GM18519 (cell line): ENCODE data around the gene PKP4.

Source experiments
- ATAC-seq: cut with Tn5 transposase; IDR thresholded peaks from one replicate; pipeline ENCODE4 v1.9.1; 2021; ENCODE audit warnings: mild to moderate bottlenecking, moderate library complexity; ENCODE audit not compliant: unreplicated experiment, low FRiP score

PKP4 gene

DNA sequence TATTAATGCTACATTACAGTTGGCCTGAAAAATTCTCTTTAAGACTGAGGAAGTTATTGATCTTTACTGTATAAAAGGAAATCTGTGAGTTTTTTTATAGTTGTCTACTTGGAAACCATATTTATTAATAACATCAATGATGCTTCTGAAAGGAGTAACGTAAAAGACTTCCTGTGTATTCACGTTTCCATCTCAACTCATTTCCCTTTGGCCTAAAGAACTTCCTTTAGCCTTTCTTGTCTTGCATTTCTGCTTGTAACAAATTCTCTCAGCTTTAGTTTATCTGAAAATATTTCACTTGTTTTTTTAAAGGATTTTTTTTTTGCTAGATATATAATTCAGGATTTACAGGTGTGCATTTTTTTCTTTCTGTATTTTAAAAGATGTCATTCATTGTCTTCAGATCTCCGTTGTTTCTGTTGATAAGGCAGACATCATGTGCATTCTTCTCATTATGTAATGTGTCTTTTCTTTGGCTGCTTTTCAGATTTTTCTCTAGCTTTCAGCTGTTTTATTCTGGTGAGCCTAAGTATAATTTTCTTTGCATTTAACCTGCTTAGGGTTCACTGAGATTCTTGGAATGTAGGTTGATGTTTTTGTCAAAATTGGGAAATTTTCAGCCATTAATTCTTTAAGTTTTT, 179.3 kb downstream of the PKP4 start:
- no peak for ATAC-seq

DNA sequence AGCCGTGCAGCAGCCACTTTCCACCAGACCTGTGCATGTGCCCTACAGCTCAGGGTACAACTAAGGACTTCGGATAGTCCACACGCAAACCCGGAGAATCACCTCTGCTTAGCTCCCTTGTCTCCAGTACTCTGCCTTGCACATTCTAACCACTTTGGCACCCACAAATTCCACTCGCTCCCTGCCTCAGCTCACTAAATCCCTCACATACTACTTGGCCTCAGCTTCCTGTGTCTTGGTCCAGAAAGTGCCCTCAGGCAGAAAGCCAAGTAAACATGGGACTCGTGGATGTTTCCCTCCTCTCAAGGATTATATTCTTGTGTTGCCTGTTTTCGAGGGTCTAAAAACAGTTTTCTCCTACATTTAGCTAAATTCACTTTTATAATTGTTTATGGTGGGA, 180.6 kb downstream of the PKP4 start:
- no peak for ATAC-seq

DNA sequence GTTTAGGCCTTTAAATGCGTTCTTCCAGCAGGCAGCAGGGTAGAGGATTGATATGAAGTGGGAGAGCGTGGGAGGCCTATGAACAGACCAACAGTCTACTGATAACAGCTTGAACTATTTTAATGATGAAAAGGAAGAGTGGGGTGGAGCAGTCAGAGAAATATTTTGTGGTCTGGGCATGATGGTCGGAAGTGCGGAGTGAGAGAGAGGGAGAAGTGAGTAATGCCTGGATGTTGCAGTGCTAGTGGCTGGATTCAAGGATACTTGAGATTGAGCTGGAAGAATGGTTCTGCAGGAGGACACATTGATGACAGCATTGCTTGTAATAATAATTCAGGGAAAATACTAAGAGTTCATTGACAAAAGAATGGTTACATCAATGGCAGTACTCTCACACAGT, 187.4 kb downstream of the PKP4 start:
- no peak for ATAC-seq

DNA sequence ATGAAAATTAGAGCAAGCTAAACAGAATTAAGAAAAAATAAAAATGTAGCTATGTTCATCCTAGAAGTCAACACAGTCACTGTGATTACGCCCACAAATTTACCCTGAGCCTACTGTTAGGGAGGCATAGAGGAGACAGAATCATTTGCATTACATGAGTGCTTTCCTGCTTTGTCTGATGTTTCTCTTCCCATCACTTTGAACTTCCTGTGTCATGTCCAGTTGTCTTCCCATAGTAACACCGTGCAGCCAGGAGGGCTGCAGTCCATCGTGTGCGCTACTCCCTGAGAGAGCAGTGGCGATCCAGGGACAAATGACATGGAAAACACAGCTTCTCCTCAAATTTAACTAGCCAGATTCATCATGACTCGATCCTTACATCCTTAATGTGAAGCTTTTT, 188.5 kb downstream of the PKP4 start:
- ATAC-seq, result no peak

DNA sequence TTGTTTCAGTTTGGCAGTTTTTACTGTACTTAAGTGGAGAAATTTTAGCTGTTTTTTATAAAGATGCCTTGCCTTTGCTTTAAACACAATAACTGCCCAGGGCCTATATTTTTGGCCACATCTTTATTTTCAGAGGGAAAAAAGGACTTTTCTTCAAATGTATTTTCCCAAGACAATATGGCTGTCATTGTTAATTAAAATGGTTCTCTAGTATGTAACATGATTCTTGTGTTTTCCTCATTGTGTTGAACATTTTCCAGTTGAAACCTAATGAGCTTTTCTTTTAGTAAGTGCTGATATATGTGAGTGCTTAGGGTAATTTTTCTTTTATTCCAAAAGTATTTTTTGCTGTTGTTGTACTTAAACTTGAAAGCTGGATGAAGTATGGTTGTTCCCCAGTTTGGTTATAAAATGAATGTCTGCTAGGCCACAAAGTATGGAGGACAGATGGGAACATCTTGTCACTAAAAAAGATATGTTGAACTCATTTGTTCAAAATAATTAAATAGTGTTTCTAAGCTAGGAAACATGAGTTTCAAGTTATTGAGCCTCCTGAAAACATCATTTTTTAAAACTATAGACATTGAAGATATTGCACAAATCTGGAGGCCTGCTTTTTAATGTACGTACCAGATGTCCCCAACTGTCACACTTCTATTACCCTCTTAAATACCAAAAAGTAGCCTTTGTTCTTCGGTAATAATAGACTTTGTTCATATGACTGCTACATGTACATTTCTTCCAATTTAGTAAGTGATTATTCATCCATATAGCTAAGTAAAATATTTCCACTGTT, 190.9 kb downstream of the PKP4 start:
- ATAC-seq, result no peak

DNA sequence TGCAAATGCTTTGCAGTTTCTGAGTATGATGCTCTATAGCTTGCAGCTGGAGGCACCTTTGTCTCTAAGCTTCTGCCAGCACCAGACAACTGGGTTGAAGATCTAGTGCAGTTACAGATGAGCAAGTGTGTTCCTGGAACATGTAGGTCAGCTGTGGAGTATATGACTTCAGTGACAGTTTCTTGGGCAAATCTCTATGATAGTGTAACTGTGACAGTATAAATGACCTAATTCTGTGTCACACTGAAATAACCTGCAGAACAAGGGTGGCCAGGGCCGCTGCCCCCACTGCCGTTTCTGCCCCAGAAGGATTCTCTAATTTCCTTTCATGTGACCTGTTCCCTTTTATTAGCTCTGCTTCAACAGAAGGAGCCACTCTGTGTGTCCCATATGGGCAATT, 193.1 kb downstream of the PKP4 start:
- ATAC-seq, result no peak

DNA sequence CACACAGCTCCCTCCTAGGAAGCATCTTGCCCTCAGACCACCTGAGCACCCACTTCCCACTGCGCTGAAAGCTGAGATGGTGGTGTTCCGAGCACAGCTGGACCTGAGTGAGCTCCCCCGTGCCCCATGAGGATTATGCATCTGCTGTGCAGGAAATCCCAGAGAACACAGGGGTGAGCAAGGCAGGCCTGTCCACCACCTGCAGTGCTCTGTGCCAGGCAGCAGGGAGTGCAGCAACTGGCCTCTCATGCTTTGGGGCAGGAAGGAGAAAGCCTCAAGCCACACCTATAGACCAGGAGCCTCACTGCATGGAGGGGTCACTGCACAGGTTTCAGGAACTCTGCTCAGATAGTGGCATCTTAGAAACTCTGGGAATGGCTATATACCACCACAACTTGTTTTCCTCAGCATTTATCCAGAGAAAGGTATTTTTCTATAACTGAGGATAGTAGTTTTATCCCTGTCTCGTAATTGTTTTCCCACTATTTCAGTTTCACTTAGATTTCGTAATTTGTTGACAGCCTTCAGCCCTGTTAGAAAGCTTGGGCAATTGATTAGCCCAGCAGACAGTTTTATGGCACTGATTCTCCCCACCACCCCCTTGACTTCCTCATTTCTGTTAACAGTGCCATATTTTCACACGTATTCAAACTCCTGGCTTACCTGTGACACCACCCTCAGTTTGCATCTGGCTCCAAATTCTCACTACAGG, 194.1 kb downstream of the PKP4 start:
- no peak for ATAC-seq

DNA sequence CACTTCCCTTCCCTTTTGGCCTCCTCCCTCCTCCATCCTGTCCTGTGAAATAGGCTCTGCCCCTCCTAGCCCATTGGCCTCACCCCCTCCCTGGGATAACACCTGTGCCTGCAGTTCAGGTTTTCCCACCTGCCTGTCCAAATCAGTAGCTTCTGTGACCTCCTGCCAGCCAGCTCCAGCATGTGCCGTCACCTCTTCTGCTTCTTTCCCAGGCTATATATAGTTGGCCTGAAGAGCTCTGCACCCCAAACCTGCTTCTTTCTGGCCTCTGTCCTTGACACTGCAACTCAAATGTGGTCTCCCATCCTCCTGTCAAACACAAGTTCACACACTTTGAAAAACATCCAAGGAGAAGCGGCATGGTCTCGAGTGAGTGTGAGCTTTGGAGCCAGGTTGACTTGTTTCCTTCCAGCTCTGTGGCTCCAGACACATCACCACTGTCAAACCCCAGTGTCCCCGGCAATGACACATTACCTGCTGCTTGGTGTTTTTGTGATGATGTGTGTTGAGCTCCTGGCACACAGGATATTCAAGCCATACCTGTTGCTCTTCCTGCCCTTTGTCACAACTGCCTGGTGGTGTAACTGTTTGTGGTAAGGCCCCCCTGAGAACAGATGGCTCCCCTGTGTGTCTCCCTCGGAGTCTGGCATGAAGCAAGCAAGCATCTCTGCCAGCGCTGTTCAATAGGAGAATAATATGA, 194.8 kb downstream of the PKP4 start:
- ATAC-seq, result no peak

DNA sequence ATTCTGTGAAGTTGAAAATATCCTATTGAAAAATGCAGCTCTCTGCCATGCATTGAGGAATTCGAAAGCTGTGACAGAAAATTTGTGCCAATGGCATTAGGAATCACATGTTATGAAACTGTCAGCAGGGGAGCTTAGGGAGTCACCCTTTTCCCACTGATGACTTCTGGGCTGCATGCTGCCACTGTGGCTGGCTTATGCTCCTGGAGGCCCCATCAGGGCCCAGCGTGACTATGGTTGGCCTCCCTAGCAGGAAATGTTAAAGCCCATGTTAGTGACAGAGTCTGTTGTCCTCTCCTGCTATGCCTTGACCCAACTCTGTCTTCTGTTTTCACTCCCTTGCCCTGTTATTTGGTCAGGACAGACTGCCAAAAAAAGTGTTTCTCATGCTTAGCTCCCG, 198.9 kb downstream of the PKP4 start:
- ATAC-seq, result no peak

DNA sequence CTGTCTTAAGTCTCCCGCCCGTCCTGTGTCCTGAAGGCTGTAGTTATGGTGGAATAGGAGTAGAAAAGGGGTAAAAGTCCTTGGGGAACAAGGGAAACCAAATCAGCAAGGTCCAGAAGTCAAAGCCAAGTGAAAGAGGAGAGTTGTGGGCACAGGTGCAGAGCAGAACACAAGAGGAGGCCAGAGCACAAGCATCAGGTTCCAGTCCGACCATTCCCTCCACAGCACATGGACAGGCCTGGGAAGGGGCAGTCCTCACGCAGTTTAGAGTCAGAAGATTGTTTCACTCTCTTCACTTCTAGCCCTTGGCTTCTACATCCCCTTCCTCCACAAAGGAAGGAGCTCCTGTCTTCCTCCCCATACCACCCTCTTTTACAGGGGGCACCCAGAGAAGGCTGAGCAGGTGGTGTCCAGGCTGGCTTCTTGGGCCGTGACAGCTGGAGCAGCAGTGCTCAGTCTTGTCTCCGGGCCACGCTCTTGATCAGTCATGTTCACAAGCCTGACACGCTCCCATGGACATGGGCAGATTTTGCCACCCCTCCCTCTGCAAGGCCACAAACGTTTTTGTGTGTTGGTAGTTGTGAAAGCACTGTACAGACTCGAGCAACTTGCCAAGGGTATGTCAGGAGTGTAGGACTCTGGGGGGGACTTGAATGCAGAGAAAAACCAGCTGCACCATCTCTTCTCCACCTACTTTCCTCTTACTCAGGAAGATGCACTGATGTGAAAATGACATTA, 199.9 kb downstream of the PKP4 start:
- no peak for ATAC-seq

DNA sequence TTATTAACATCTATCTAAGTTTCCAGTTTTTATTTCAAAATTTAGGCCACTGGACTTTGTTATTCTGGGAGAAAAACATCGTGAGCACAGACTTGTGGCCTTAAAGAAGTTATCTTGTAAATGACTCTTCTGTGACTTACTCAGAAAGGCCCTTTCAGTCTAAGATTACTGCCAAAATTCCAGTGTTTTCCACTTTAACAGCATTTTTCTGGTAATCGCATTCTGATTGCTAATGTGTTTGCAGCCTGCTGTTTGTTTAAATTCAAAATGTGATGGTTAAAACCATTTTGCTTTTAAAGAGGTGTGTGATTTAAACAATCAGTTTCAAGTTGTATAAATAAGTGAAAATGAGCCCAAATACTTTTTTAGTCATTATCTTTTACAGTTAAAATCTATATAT, 201.6 kb downstream of the PKP4 start:
- ATAC-seq, result no peak

DNA sequence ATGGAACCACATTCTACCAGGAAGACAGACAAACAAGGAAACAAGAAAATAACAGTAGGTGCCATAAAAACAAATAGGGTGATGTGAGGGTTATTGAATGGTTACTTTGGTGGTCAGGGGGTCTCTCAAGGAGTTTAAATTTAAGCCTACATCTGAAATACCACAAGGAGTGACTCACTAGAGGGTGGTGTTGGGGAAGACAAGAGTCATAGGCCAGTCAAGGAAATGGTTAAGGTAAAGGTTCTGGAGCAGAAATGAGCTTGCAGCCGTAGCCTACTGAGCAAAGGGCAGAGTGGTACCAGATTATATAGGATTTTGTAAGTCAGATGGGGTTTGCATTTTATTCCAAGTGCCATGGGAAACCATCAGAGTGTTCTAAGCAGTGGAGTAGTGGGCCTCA, 202.7 kb downstream of the PKP4 start:
- no peak for ATAC-seq

DNA sequence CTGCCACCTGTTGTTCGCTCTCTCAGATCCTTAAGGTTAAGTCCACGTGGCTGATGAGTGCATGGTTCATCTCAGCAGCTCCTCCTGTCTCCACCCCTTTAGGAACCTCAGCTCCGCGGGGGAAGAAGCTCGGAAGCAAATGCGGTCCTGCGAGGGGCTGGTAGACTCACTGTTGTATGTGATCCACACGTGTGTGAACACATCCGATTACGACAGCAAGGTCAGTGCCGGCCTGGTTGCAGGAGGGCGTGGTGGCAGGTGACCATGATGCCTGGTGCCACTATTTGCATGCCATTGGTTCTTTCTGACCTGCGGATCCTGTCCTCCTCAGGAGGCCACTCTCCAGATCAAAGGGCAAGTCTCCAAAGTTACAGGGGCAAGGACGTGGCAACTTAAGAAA, 204.5 kb downstream of the PKP4 start:
- ATAC-seq, result no peak

DNA sequence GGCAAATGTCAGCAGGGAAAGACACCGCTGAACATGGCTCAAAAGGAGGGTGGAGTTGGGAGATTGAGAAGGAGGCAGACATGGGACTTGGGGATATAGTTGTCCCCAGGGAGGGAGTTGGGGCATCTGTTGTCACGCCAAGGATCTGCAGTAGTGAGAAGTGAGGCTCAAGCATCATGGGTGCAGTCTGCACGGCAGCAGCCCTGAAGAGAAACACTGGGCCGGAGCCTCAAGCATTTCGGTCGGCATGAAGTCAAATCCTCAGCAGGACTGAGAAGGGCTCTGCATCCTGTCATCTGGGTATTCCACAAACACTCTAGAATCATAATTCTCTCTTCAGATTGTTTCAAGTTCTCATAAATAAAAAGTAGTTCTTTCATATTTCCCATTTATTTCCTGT, 205.7 kb downstream of the PKP4 start:
- no peak for ATAC-seq

DNA sequence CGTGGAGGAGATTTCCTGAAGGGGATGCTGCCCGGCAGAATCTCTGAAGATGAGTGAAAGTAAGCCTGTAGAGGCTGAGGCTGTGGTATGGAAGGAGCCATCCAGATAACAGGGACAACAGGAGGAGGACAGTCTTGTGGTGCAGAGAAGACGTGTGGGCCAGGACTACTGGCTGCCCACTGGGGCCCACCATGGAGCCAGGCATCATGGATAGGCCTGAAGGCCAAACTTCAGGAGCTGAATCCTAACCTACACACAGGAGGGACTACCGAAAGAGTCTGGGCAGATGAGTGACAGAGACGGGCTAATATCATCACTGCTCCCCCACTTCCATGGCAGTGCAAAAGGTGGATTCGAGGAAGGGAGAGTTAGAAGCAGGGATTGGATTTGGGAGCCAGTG, 207.0 kb downstream of the PKP4 start:
- no peak for ATAC-seq

DNA sequence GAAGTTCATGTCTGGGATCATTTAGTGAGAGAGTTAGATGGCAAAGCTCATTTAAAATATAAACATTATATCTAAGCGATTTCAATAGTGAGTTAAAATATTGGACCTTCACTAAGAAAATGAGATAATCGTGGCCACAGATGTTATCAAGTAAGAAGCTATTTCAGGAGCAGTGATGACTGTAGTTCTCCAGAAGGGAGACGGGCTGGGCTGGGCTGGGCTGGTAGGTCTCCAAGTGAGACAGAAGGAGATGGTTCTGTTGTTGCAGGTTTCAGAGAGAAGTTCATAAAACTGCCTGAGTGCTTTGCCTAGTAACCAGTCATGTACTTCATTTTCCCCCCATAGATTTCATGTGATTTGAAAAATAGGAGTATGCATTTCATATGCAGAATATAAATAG, 208.2 kb downstream of the PKP4 start:
- ATAC-seq, result no peak

DNA sequence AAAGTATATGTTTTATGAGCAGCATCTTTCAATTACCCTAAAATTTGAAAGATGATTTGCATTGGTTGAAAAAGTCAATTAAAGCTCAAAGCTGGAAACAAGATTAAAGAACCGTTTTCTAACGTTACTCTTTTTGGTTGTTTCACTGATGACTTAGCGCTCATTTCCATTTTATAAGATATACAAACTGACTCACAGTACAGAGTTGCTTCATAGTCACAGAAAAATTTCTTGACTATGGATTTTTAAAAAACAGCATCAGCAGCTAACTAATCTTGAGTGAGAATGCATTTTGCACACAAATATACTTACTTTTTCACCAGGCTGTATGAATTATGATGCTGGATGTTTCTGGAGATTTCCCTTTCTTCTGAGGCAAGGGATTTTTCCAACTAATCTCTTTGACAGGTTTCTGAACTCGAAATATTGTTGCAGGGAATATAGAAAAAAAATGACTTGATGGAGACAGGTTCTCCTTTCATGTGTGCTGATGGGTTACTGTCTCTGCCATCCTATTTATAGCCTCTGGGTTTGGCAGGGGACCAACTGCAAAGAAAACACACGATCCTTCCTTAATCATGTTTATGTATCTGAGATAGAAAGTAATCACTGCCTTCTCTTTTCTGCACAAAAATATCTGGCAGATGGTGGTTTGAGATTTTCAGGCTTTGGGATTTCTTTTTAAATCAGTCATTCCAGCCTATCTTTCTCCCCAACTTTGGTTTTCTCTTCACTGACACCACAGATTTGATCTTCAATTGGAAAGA, 209.0 kb downstream of the PKP4 start:
- ATAC-seq, result no peak

DNA sequence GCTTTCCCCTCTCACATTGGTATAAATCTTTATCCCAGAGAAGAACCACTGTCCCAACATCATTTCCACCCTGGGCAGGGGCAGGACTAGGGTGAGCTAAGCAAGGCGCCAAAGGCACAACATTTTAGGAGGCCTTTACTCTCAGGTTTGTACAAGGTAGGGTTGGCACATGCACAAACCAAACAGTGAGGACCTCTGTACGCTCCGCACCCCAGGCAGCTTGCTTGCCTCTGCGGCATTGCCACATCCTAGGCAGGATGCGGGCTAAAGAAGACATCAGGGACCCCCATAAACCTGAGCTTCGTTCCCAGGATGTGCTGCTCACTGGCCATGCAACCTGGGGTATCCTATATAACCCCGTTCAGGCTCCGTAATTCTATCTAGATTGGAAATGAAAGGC, 210.2 kb downstream of the PKP4 start:
- no peak for ATAC-seq

DNA sequence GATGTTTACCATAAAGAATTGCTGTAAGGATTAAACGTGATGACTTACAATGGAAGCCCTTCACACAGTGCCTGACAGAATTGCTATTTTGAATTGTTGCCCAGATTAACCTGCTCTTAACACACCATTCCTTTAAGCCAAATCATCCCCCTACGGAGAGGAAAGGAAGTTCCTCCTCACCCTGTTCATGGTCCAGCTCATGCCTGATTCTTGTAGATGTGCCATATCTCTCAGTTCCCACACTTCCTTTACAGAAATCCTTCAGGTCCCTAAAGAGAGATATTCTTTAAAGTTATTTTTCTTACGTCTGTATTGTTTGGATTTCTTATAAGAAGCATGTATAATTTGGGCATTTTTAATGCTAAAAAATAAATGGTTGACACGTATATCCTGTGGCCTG, 210.8 kb downstream of the PKP4 start:
- ATAC-seq, result no peak
